Heart left ventricle (tissue), 16 donors: ENCODE results near the gene VDR. TPM values are rescaled to one million over a fixed set of nuclear protein-coding genes. Genes with fewer than 3 reads are reported as not detected.

Experiments used
- ATAC-seq, 4 donors: fragments of 200-7000 bp; cut with Tn5 transposase; one replicate each; pipeline ENCODE4 v1.9.1; 2020 to 2022; ENCODE audit warnings: moderate library complexity in 4 of 4, mild to moderate bottlenecking in 3 of 4, moderate number of reproducible peaks in 1 of 4
- DNase-seq, 5 donors: peaks; one replicate each; pipeline ENCODE4 v3.0.0-alpha.2; 2020
- H3K27ac ChIP-seq, 12 donors: fragments of 200-600 bp; sonication (generic) in 4 of 12; one replicate each; pipeline versions ENCODE4 v1.5.0 to v1.8.0; 2016 to 2022; ENCODE audit warnings: mild to moderate bottlenecking in 2 of 12
- H3K27me3 ChIP-seq, 9 donors: fragments of 200-600 bp; sonication (generic) in 2 of 9; one replicate each; pipeline versions ENCODE4 v1.5.1 to v1.8.0; 2016 to 2022; ENCODE audit warnings: mild to moderate bottlenecking in 3 of 9
- H3K36me3 ChIP-seq, 9 donors: fragments of 200-600 bp; sonication (generic) in 2 of 9; one replicate each; pipeline versions ENCODE4 v1.5.0 to v1.8.0; 2018 to 2022; ENCODE audit warnings: mild to moderate bottlenecking in 2 of 9
- H3K4me1 ChIP-seq, 12 donors: fragments of 200-600 bp; sonication (generic) in 4 of 12; one replicate each; pipeline versions ENCODE4 v1.5.0 to v1.8.0; 2016 to 2022; ENCODE audit warnings: mild to moderate bottlenecking in 3 of 12
- H3K4me3 ChIP-seq, 12 donors: fragments of 200-600 bp; sonication (generic) in 4 of 12; one replicate each; pipeline versions ENCODE4 v1.5.0 to v1.8.0; 2017 to 2022; ENCODE audit warnings: mild to moderate bottlenecking in 9 of 12, moderate library complexity in 4 of 12
- H3K9me3 ChIP-seq, 12 donors: fragments of 200-600 bp; sonication (generic) in 4 of 12; one replicate each; pipeline versions ENCODE4 v1.5.0 to v1.8.0; 2016 to 2022; ENCODE audit warnings: mild to moderate bottlenecking in 1 of 12
- CTCF ChIP-seq, 12 donors: fragments of 200-600 bp; sonication (generic) in 4 of 12; IDR thresholded peaks; one replicate each; pipeline versions ENCODE4 v1.5.0 to v1.8.0; 2018 to 2022; ENCODE audit warnings: antibody characterized with exemption in 12 of 12, mild to moderate bottlenecking in 5 of 12
- POLR2A ChIP-seq, 2 donors: fragments of 450-650 bp; IDR thresholded peaks; one replicate each; pipeline ENCODE4 v1.6.1; 2017; ENCODE audit warnings: antibody characterized with exemption in 2 of 2, mild to moderate bottlenecking in 2 of 2, moderate library complexity in 2 of 2
- WGBS, 4 donors: extraction: QIAGEN DNeasy Blood & Tissue Kit in 2 of 4; methylation state at CpG; one replicate each; pipeline versions ENCODE4 v1.1.5 to v1.1.7; 2013 to 2018; 5-methylcytosine and 5-hydroxymethylcytosine counted together
- intact Hi-C, 10 donors: fragments of 100-400 bp; cut with DNase I; formaldehyde crosslinking; loops; one replicate each; pipeline versions ENCODE4 v1.11.1 to v1.14.2; 2022
- polyA plus RNA-seq, 2 donors: library from polyadenylated mRNA; stranded (reverse); fragments of 200-250 nt; gene quantifications; one replicate each; pipeline ENCODE4 v1.2.3, GENCODE V29; 2013
- total RNA-seq, 9 donors: library from RNA; depleted of rRNA in 2 of 9; stranded (reverse); fragments of >200 nt in 2 of 9; fragmentation: NEBNext Ultra II Directional in 3 of 9; extraction: Animal tissue kit (Norgen Biotek cat#: 25700) in 3 of 9; gene quantifications; one replicate each; pipeline versions ENCODE4 v1.1.0 to v1.2.4, GENCODE V29; 2016 to 2023
- donor health status: ischemic (EF 13 %, LVEDD 7.1; RV severe dilation, severe dysfunction).
- donor health status: healthy with polysubstance abuse.
- donor health status: DM: no; HTN: yes; CAD: no.
- donor health status: DM: no; HTN: no; CAD: no.
- donor health status: ischemic (EF 25% LVEDD 6.9; RV normal size, moderate dysfunction).
- donor health status: ischemic (EF 25% LVEDD 5.7; RV mildly dilated, moderate dysfunction).
- donor health status: healthy.
- donor health status: DM: yes; HTN: yes; CAD: no.
- donor health status: ischemic (EF 35%, LVEDD 5.7; RV mildly dilated, moderate dysfunction).
- donor health status: nonischemic (EF 11% LVEDD 7.7; RV severe dilation, severe dysfunction).
- donor health status: DM: yes; HTN: yes; CAD: no.
- donor health status: PGD.
- donor health status: ischemic (EF 29% LVEDD 5.4; RV normal size, mild dysfunction).
- donor health status: nonischemic (EF 23%, LVEDD 6.1; RV moderate dilation, normal function).

Gene VDR
- total and polyA plus RNA-seq, 11 donors = 0.15 to 4.3 (median 0.63) TPM

- no peak for DNase-seq
- H3K27ac ChIP-seq = no peak overlapping the region
- H3K9me3 ChIP-seq = no peaks in the 10 kb centered on the region
- H3K4me3 ChIP-seq = no peak overlapping the region
- peaks cover 0 to 22% (median 0%) of the 10 kb centered on the region in 9 donors for H3K36me3 ChIP-seq
- intact Hi-C loops = no loop called here
- WGBS, 4 donors = 91 to 95% (median 93%) methylated on average over 7 of the region's 7 CpGs
- TF ChIP-seq CTCF (IDR thresholded peaks at IDR 0.05) = no peak
- TF ChIP-seq POLR2A (IDR thresholded peaks at IDR 0.05) = no peak
- H3K27me3 ChIP-seq = no peaks in the 10 kb centered on the region
- no peak for ATAC-seq
- no peaks in the 10 kb centered on the region for H3K4me1 ChIP-seq
These were observed 44.4 kb downstream of the VDR start for GRCh38 chr12:47860279-47860841.

- no peak overlapping the region for H3K27ac ChIP-seq
- TF ChIP-seq CTCF (IDR thresholded peaks at IDR 0.05) (no peak), POLR2A (IDR thresholded peaks at IDR 0.05) (no peak)
- no peaks in the 10 kb centered on the region for H3K9me3 ChIP-seq
- no peaks in the 10 kb centered on the region for H3K27me3 ChIP-seq
- no peak for DNase-seq
- intact Hi-C loops = no loop called here
- H3K36me3 ChIP-seq = peaks cover 0 to 25% (median 0%) of the 10 kb centered on the region in 9 donors
- no peak for ATAC-seq
- H3K4me1 ChIP-seq = no peaks in the 10 kb centered on the region
- no peak overlapping the region for H3K4me3 ChIP-seq
- 93 to 97% (median 94%) methylated on average over 6 to 8 of the region's 8 CpGs for WGBS, 4 donors
These were observed 46.1 kb downstream of the VDR start for GRCh38 chr12:47858511-47859266.

GRCh38 chr12:47856721-47857575 lies 47.8 kb downstream of the VDR start:
- no peak for TF ChIP-seq CTCF (IDR thresholded peaks at IDR 0.05)
- TF ChIP-seq POLR2A (IDR thresholded peaks at IDR 0.05) = no peak
- peaks cover 0 to 31% (median 0%) of the 10 kb centered on the region in 9 donors for H3K36me3 ChIP-seq
- no peak for ATAC-seq
- DNase-seq = no peak
- H3K27ac ChIP-seq = no peak overlapping the region
- peaks cover 0 to 5% (median 0%) of the 10 kb centered on the region in 12 donors for H3K4me1 ChIP-seq
- H3K9me3 ChIP-seq = no peaks in the 10 kb centered on the region
- no peaks in the 10 kb centered on the region for H3K27me3 ChIP-seq
- intact Hi-C loops = no loop called here
- H3K4me3 ChIP-seq = no peak overlapping the region
- whole genome bisulfite sequencing, 4 donors = 89 to 92% (median 91%) methylated on average over 15 to 17 of the region's 17 CpGs

GRCh38 chr12:47856094-47856493 lies 48.7 kb downstream of the VDR start:
- no peak overlapping the region for H3K4me3 ChIP-seq
- H3K36me3 ChIP-seq = peaks cover 0 to 26% (median 0%) of the 10 kb centered on the region in 9 donors
- no peaks in the 10 kb centered on the region for H3K9me3 ChIP-seq
- H3K27me3 ChIP-seq = no peaks in the 10 kb centered on the region
- H3K4me1 ChIP-seq = peaks cover 0 to 5% (median 0%) of the 10 kb centered on the region in 12 donors
- no peak overlapping the region for H3K27ac ChIP-seq
- intact Hi-C loops = no loop called here
- TF ChIP-seq CTCF (IDR thresholded peaks at IDR 0.05) = no peak
- no peak for TF ChIP-seq POLR2A (IDR thresholded peaks at IDR 0.05)
- 81 to 91% (median 89%) methylated on average over 1 of the region's 1 CpG for WGBS, 4 donors
- ATAC-seq (no peak), DNase-seq (no peak)
